ENCODE results near the gene UNC13A.
"Not testable (repeated sequence)": the region's sequence is repeated elsewhere in the genome, so short reads cannot be mapped to it uniquely, and the experiment has no call there.

UNC13A gene

GRCh38 chr19:17599780-17600179 lies 88.4 kb downstream of the UNC13A start:
- H3K27me3 ChIP-seq (ENCODE audit: insufficient read depth, poor library complexity, severe bottlenecking), result peaks cover 3% of the 10 kb centered on the region
- H3K27ac ChIP-seq (replicated peaks), result no peak overlapping the region
- no peak for DNase-seq (ENCODE audit: low read depth in 1 of 2, low spot score in 1 of 2)
- TF ChIP-seq CTCF (IDR thresholded peaks at IDR 0.05; ENCODE audit: insufficient read depth, low read length) (no peak), SPI1 (IDR thresholded peaks at IDR 0.05; ENCODE audit: borderline replicate concordance, low read depth) (no peak)
- no peak overlapping the region for H3K4me3 ChIP-seq (replicated peaks; ENCODE audit: insufficient read depth, low read length)

- Histone ChIP-seq H3K27me3 (ENCODE audit: insufficient read depth, poor library complexity, severe bottlenecking) (peaks cover 3% of the 10 kb centered on the region), H3K27ac (replicated peaks) (no peak overlapping the region), H3K4me3 (replicated peaks; ENCODE audit: insufficient read depth, low read length) (no peak overlapping the region)
- TF ChIP-seq GABPA (IDR thresholded peaks at IDR 0.05; ENCODE audit: low read depth) (no peak), POLR2AphosphoS5 (IDR thresholded peaks at IDR 0.05; ENCODE audit: low read depth) (no peak), CTCF (IDR thresholded peaks at IDR 0.05; ENCODE audit: insufficient read depth, low read length) (no peak), SPI1 (IDR thresholded peaks at IDR 0.05; ENCODE audit: borderline replicate concordance, low read depth) (no peak), REST (IDR thresholded peaks at IDR 0.05; ENCODE audit: insufficient replicate concordance, low read depth) (no peak)
- no peak for DNase-seq (ENCODE audit: low read depth in 1 of 2, low spot score in 1 of 2)
These were observed 89.2 kb downstream of the UNC13A start for GRCh38 chr19:17598953-17599352.

GRCh38 chr19:17598063-17598462 lies 90.1 kb downstream of the UNC13A start:
- H3K27me3 ChIP-seq (ENCODE audit: insufficient read depth, poor library complexity, severe bottlenecking); H3K4me3 ChIP-seq (replicated peaks; ENCODE audit: insufficient read depth, low read length); H3K27ac ChIP-seq (replicated peaks); DNase-seq (ENCODE audit: low read depth in 1 of 2, low spot score in 1 of 2): not testable (repeated sequence)

GRCh38 chr19:17594296-17594695 lies 93.9 kb downstream of the UNC13A start:
- not testable (repeated sequence) for H3K4me3 ChIP-seq (replicated peaks; ENCODE audit: insufficient read depth, low read length); DNase-seq (ENCODE audit: low read depth in 1 of 2, low spot score in 1 of 2); H3K27me3 ChIP-seq (ENCODE audit: insufficient read depth, poor library complexity, severe bottlenecking); H3K27ac ChIP-seq (replicated peaks)

GRCh38 chr19:17590866-17591265 lies 97.3 kb downstream of the UNC13A start:
- Histone ChIP-seq H3K27me3 (ENCODE audit: insufficient read depth, poor library complexity, severe bottlenecking) (peaks cover 2% of the 10 kb centered on the region), H3K27ac (replicated peaks) (no peak overlapping the region), H3K4me3 (replicated peaks; ENCODE audit: insufficient read depth, low read length) (no peak overlapping the region)
- TF ChIP-seq GABPA (IDR thresholded peaks at IDR 0.05; ENCODE audit: low read depth), result no peak
- TF ChIP-seq SPI1 (IDR thresholded peaks at IDR 0.05; ENCODE audit: borderline replicate concordance, low read depth), result no peak
- no peak for TF ChIP-seq REST (IDR thresholded peaks at IDR 0.05; ENCODE audit: insufficient replicate concordance, low read depth)
- TF ChIP-seq POLR2AphosphoS5 (IDR thresholded peaks at IDR 0.05; ENCODE audit: low read depth), result no peak
- TF ChIP-seq CTCF (IDR thresholded peaks at IDR 0.05; ENCODE audit: insufficient read depth, low read length), result no peak
- DNase-seq (ENCODE audit: low read depth in 1 of 2, low spot score in 1 of 2), result no peak

- H3K4me3 ChIP-seq (replicated peaks; ENCODE audit: insufficient read depth, low read length); DNase-seq (ENCODE audit: low read depth in 1 of 2, low spot score in 1 of 2); H3K27ac ChIP-seq (replicated peaks); H3K27me3 ChIP-seq (ENCODE audit: insufficient read depth, poor library complexity, severe bottlenecking): not testable (repeated sequence)
These were observed 102.8 kb downstream of the UNC13A start for GRCh38 chr19:17585395-17585794.

Measured in HL-60 (cell line).